Measurements from ENCODE around the gene EXPH5. TPM values are rescaled to one million over a fixed set of nuclear protein-coding genes. Genes with fewer than 3 reads are reported as not detected.

Gene EXPH5
- total RNA-seq, 1 donor from 2014 or later, result 7.6 TPM

DNA sequence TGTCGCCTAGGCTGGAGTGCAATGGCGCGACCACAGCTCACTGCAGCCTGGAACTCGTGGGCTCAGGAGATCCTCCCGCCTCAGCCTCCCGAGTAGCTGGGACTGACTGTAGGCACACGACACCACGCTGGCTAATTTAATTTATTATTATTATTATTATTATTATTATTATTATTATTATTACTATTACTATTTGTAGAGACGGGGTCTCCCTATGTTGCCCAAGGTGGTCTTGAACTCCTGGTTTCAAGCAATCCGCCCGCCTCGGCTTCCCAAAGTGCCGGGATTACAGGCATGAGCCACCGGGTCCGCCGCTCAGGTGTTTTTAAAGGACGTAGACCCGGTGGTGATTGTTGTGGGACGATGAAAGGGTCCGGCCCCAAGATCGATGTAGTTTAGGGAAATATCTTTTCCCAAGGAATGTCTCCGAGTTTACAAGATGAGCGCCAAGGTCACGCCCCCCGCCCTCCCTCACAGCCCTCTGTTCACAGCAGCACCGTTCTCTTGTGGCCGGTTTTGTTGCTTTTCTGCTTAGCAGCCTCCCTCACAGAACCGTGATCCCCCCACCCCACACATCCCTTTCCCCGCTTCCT lies 94.7 kb downstream of the EXPH5 start:
- no peaks in the 10 kb centered on the region for H3K36me3 ChIP-seq (ENCODE audit: control insufficient read depth, insufficient read depth, low read length)
- DNase-seq (ENCODE audit: low read depth), result no peak
- H3K27me3 ChIP-seq (ENCODE audit: control insufficient read depth, insufficient read depth, low read length), result no peaks in the 10 kb centered on the region
- TF ChIP-seq, protein P1, sequence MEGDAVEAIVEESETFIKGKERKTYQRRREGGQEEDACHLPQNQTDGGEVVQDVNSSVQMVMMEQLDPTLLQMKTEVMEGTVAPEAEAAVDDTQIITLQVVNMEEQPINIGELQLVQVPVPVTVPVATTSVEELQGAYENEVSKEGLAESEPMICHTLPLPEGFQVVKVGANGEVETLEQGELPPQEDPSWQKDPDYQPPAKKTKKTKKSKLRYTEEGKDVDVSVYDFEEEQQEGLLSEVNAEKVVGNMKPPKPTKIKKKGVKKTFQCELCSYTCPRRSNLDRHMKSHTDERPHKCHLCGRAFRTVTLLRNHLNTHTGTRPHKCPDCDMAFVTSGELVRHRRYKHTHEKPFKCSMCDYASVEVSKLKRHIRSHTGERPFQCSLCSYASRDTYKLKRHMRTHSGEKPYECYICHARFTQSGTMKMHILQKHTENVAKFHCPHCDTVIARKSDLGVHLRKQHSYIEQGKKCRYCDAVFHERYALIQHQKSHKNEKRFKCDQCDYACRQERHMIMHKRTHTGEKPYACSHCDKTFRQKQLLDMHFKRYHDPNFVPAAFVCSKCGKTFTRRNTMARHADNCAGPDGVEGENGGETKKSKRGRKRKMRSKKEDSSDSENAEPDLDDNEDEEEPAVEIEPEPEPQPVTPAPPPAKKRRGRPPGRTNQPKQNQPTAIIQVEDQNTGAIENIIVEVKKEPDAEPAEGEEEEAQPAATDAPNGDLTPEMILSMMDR (IDR thresholded peaks at IDR 0.05; ENCODE audit: insufficient read depth, low read length, severe bottlenecking), result no peak
- peak overlapping the region; percentile 45 for H3K4me3 ChIP-seq (ENCODE audit: low read depth, low read length)
- FAIRE-seq, result no peak

DNA sequence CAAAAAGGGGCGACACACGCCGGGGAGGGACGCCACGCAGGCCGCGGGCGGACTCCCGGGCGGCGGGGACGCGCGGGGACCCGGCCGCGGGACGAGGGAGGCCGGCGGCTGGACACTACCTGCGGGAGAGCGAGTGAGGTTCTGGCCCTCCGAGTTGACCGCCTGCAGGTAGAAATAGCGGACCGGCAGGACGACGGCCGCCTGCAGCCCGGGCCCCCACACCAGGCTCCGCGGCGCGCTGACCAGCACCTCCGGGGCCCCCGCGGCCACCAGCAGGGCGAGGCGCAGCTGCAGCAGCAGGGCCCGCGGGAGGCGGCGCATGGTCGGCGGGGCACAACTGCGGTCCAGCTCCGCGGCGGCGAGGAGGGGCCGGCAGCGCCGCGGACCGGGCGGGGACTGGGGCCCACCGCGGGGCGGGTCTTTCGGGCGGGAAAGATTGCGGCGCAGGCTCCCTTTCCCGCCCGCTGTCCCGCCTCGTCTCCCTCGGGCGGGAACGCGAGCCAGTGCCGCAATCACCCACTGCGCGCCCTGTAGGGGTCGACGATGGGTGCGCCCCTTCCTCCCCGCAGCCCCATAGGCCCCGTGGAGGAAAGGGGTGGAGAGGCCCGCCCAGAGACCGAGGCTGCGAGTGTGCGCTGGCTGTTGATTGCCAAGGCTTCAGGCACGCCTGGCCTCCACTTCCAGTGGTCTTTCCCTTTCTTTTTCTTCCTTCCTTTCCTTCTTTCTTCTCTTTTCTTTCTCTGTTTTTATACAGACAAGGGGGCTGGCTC lies 95.3 kb downstream of the EXPH5 start, which contains the start of gene POGLUT3:
TSS of gene POGLUT3 (minus strand) at position 339 of the 770 bp plus-strand sequence. CDS start at position 321, 18 bp downstream.
- Histone ChIP-seq H3K27me3 (ENCODE audit: control insufficient read depth, insufficient read depth, low read length) (no peaks in the 10 kb centered on the region), H3K36me3 (ENCODE audit: control insufficient read depth, insufficient read depth, low read length) (no peaks in the 10 kb centered on the region), H3K4me3 (ENCODE audit: low read depth, low read length) (peak within 1 kb of the TSS; percentile 45)
- no peak for FAIRE-seq
- DNase-seq (ENCODE audit: low read depth), result no peak
- TF ChIP-seq, protein P1 (IDR thresholded peaks at IDR 0.05; ENCODE audit: insufficient read depth, low read length, severe bottlenecking), result no peak

DNA sequence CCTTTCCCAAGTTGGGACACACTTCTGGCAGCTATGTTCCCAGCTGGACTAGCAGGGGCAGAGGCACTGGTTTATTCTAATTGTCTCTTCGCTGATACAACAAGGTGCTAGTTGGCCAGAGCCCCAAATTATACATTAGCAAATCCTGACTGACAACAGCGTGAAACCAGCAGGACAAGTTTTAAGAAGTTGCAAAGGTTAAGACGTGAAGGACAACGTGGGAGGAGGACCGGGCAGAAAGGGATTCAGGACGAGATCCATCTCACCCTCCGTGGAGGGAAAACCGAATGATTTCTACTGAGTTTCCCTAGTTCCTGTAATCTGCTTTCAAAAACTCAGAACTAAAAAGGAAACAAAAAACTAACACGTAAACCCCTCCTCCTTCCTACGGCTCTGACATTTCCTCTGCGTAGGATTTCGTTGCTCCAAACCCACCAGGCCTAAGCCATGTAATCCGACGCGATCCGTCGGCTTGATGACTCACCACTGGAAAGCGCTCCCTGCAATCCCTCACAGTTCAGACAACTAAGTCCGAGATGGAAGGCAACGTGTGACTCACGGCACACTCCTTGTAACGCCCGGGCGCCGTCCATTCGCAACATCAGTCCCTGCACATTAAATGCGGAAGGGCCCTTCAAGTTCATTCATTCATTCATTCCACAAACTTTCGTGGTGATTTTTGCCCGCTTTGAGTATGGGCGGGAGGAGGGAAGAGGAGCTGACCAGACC lies 96.1 kb downstream of the EXPH5 start:
- Histone ChIP-seq H3K27me3 (ENCODE audit: control insufficient read depth, insufficient read depth, low read length) (no peaks in the 10 kb centered on the region), H3K4me3 (ENCODE audit: low read depth, low read length) (peak overlapping the region; percentile 45), H3K36me3 (ENCODE audit: control insufficient read depth, insufficient read depth, low read length) (no peaks in the 10 kb centered on the region)
- peak; percentile 98 for DNase-seq (ENCODE audit: low read depth)
- FAIRE-seq, result peak; percentile 66
- TF ChIP-seq, protein P1 (IDR thresholded peaks at IDR 0.05; ENCODE audit: insufficient read depth, low read length, severe bottlenecking), result no peak

DNA sequence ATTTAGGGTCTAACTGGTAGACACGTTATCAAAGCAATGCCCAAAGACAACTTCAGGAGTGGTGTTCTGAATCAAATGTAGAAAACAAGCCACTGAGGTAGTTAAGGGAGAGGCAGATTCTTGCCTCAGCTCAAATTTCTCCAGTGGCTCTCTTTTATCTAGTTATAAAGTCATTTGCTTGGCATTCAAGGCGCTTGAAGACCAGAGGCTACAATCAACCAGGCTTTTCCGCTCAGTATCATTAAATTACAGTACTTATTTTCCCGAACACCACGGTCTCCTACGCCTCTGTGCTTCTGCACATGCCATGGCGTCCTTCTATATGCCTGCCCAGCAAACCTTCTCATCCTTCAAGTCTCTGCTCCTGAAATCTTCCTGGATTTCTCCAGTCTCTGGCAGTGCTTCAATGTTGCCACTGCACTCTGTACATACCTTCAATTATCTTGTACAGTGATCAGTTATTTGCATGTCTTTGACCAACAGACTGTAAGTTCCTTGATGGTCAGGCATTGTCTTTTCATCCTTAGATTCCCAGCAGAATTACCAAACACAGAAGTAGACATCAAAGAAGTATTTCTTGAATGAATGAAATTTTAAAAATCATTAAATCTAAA lies 96.8 kb downstream of the EXPH5 start:
- H3K27me3 ChIP-seq (ENCODE audit: control insufficient read depth, insufficient read depth, low read length), result no peaks in the 10 kb centered on the region
- FAIRE-seq, result no peak
- no peaks in the 10 kb centered on the region for H3K36me3 ChIP-seq (ENCODE audit: control insufficient read depth, insufficient read depth, low read length)
- no peak overlapping the region for H3K4me3 ChIP-seq (ENCODE audit: low read depth, low read length)
- DNase-seq (ENCODE audit: low read depth), result no peak
- TF ChIP-seq, protein P1 (IDR thresholded peaks at IDR 0.05; ENCODE audit: insufficient read depth, low read length, severe bottlenecking), result no peak

DNA sequence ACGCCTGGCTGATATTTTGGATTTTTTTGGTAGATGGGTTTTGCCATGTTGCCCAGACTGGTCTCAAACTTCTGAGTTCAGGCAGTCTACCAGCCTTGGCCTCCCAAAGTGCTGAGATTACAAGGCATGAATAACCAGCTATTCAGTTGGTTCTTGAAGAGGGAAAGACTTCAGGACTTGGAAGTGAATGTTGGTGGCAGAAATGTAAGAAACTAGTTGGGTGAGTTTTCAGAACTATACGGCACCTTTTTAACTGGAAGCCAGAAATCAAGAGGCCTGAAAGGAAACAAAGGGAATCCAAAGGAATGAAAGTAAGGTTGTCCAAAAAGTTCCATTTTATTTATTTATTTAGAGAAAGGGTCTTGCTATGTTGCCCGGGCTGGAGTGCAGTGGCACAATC lies 98.2 kb downstream of the EXPH5 start:
- DNase-seq (ENCODE audit: low read depth), result no peak
- H3K4me3 ChIP-seq (ENCODE audit: low read depth, low read length), result no peak overlapping the region
- FAIRE-seq, result no peak
- H3K27me3 ChIP-seq (ENCODE audit: control insufficient read depth, insufficient read depth, low read length), result no peaks in the 10 kb centered on the region
- TF ChIP-seq, protein P1 (IDR thresholded peaks at IDR 0.05; ENCODE audit: insufficient read depth, low read length, severe bottlenecking), result no peak
- no peaks in the 10 kb centered on the region for H3K36me3 ChIP-seq (ENCODE audit: control insufficient read depth, insufficient read depth, low read length)
